Activated CD4-positive, alpha-beta T cell treated with anti-CD3 and anti-CD28 coated beads, Interleukin-2, amount 50 U/mL, for 16 hours (primary cell): ENCODE measurements around the gene CROCC2.
A peak's percentile ranks its signal among the peaks of the same experiment; 100 is the strongest.
"Not testable (repeated sequence)": the region's sequence is repeated elsewhere in the genome, so short reads cannot be mapped to it uniquely, and the experiment has no call there.

Experiments
- DNase-seq: peaks from one replicate; pipeline ENCODE4 v3.0.0-alpha.2; 2020

The CROCC2 gene

DNA sequence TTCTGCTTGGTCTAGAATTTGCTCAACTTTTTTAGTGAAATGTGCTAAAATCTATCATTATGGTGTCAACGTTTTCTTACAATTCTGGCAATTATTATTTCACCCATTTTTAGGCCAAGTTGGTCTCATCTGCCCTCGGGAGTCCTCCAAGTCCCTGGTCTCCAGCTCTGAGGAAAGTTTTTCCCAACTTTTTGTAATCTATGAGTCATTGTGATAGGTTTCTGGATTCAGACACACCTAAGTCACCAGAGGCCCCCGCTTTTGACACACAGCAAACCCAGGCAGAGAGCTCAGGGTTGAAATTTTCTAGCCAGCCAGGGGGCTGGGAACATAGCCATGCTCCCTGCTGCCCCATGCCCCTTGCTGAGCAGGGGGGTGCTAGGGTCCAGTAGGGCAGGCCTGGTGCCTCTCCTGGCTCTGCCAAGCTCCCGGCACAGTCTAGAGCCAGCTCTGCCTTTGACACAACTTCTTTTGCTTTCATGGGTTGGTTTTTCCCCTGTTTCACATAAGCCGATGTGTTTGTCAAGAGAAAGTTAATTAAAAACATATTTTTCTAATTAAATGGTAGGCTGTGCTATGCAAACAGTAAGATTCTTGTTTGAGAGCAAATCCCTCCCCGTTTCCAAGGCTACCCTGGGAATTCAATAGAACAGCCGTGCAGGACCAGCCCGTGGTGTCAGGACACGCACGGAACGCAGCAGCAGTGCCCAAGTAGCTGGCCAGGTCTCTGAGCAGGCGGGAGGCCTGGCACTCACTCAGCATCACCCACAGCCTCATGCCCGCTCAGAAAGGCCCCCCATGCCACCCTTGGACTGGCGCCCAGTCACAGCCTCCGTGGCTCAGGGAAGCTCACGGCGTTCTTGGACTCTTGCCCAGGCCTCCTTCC, 66.7 kb downstream of the CROCC2 start:
- no peak for DNase-seq

- no peak for DNase-seq
Measured at GRCh38 chr2:240974771-240975572, 68.8 kb downstream of the CROCC2 start.

DNA sequence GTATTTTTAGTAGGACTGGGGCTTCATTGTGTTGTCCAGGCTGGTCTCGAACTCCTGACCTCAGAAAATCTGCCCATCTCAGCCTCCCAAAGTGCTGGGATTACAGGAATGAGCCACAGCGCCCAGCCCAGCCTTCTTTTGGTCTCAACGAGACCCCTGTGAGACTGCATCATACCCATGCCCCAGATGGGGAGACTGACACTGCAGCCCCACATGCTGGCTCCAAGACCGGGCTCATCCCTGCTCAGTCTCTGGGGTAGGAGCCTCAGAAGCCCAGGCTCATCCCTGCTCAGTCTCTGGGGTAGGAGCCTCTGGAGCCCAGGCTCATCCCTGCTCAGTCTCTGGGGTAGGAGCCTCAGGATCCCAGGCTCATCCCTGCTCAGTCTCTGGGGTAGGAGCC, 69.8 kb downstream of the CROCC2 start:
- not testable (repeated sequence) for DNase-seq

DNA sequence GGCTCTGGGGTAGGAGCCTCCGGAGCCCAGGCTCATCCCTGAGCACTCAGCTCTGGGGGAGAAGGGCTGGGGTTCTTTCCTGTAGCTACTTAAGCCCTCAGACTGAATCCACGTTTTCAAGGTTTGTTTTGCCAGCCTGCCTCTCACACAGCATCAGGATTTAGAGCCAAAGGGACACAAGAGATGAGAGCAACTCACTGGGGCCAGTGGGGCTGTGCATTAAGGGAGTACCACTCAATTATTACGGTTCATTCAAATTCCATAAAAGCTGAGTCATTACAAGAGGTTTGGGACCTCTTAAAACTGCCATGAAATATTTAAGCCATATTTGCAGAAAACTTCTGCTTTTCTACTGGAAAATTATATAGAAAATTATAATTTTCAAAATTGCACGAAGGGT, 75.1 kb downstream of the CROCC2 start:
- no peak for DNase-seq

DNA sequence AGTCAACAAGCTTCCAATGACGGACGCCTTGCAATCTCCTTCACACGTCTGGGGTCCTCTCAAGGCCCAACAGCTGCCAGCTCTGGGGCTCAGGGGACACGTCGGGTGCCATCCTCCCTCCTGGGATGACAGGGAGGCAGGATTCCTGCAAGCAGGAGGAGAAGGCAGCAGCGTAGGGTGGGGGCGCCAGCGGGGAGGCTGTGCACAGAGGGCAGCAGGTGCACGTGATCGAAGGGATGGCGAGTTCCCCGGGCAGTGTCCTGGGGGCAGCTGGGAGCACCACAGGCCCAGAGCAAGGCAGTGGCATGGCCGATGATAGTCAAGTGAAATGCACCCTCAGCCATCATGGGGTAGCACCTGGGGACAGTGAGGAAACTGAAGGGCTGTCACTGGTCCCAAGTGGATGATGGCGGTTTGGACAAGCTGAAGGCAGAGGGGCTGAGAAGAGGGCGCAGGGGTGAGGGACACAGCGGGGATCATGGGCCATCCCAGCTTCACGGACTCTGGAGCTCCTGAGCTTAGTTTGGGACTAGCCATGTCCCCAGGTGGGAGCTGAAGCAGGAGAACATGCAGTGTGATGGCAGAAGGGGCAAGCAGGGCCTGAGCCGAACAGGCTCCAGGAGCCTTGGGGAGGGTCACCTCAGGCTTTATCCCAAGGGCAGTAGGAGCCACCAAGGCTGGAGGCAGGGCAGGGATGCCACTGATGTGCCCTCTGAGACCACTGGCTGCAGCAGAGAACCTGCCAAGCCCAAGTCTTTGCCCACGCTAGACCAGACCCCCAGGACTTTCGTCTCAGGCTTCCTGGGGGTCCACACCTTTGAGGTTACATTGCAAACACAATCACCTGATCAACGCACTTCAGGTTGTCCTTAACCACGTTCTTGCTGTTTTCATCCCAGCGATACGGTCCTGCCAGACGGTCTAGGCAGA, 76.0 kb downstream of the CROCC2 start:
- DNase-seq = no peak

DNA sequence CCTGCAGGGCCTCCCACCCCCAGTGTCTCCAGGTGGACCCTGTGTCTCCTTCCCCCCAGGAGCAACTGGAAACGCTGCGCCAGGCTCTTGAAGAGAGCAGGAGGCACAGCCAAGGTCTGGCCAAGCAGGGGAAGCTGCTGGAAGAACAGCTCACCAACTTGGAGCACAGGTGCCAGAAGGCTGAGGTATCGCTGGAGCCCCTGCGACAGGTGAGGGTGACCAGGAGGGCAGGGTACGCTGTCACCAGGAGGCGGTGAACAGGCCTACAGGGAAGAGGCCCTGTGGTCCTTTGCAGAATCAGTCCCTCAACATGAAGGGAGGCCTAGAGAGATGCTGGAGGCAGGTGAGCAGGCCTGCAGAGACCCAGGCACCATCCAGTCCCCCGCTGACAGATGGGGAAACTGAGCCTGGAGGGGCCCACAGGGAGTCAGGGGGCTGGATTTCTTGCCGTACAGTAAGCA, 76.7 kb downstream of the CROCC2 start:
- no peak for DNase-seq

DNA sequence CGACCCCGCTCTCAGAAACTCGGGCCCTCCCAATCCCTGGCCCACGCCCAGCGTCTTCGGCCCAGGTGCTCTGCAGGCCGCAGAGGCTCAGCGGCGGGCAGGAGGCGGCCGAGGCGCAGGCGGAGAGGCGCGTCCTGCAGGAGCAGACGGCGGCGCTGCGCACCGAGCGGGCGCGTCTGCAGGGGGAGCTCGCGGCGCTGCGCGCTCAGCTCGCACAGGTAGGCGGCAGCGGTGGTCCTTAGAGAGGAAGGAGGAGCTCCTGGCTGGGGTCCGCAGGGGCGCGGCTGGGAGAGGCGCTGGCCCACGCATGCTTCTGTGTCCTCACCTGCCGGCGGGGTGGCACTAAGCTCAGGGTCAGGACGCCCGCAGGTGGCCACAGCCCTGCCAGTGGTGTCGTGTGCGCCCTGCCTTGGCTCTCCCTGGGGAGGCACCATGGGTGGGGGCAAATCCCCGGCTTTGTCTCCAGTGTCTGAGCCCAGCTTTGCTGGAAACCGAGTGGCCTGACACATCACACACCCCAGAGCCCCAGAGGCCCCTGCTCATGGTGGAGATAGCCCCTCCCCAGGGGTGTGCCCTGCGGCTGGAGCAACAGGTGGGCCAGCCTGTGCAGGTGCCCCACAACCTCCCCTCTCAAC, 77.3 kb downstream of the CROCC2 start:
- DNase-seq = peak; percentile 14

GRCh38 chr2:240983996-240984498, 77.9 kb downstream of the CROCC2 start:
- DNase-seq = no peak

GRCh38 chr2:240985881-240986786, 80.0 kb downstream of the CROCC2 start:
- no peak for DNase-seq

- DNase-seq = no peak
Measured at GRCh38 chr2:240986787-240987411, 80.8 kb downstream of the CROCC2 start.

GRCh38 chr2:240987588-240987987, 81.5 kb downstream of the CROCC2 start:
- no peak for DNase-seq

DNA sequence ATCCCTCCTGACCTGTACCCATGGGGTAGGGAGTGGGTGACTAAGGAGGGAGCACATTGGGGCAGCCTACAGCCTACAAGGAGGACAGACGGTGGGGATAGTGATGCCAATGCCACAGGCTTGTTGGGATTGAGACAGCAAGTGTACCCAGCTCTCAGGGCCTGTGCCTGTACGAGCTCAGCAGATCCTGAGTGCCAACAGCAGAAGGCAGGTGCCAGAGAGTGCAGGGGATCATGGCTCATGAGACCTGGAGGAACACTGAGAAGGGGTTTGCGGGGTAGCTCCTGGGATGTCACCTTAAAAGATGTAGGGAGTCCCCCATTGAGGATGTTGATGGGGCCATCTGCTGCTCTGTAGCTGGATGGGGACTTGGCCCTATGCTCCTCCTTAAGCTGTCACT, 82.0 kb downstream of the CROCC2 start:
- DNase-seq = no peak

- no peak for DNase-seq
Measured at GRCh38 chr2:240988571-240989271, 82.6 kb downstream of the CROCC2 start.

DNA sequence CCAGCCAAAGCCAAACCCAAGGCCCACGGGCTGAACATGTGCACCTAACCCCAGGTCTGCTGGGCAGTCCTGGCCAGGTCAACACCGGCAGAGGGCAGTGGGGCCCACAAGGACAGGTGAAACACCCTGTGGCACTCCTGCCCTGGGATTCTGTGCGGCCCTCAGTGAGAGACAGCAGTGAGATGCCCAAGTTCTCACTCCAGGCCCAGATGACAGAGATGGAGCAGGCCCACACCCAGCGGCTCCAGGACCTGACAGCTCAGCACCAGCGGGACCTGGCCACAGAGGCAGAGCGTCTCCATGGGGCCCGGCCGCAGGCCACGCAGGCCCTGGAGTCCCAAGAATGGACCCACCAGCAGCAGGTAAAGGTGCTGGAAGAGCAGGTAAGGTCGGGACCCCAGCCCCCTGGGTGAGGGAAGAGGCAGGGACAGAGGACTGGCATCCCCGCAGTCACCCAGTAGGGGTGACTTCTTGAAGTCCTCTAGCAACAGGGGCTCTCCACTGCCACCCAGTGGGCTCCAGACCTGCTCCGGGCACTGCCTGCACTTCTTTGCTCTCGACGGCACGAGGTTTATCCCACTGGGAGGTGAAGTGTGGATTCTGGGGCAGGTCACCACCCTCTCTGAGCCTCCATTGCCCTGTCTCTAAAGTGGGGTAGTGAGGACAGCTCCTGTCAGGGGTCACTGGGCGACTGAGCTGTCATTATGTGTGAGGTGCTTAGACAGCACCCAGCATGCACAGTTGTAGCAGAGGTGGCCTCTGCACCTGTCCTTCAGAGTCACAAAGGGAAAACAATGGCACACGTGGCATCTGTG, 83.5 kb downstream of the CROCC2 start:
- no peak for DNase-seq

- DNase-seq = no peak
Measured at GRCh38 chr2:240990266-240990529, 84.1 kb downstream of the CROCC2 start.

GRCh38 chr2:240990726-240991377, 84.7 kb downstream of the CROCC2 start:
- DNase-seq = no peak

DNA sequence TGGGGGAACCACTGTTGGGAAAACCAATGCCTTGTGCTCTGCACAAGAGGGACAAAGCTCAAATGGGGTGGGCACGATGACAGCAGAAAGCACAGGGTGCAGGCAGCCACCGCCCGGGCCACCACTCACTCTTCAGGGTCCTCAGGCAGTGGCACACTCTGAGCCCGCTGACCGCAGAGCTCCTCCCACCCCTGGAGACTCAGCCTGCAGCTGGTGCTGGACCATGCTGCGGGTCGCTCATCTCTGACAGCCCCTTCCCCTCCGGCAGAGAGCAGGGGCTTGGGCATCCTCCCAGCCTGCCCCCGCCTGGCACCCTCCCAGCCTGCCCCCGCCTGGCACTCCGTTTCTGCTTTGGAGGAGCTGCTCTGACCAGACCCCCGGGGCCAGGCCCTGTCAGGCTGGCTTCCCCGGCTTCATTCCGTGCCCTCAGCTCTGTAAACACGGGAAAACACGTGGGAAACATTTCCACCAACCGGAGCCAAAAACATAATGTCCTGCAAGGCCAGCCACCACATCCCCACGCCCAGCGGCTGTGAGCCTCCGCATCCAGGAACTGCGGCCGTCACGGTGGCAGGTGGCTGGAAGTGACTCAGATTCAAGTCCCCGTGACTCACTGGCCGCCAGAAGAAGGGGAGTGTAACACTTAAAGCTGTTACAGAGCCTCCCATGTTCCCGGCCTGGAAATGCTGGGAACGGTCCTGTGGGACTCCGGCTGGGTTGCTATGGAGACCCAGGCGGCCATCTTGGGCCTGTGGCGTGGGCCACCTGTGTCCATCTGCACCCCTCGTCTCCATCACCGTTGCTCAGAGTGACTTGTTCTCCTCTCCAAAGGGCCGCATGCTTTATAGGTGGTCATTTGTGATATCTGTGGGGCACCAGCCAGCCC, 85.5 kb downstream of the CROCC2 start:
- no peak for DNase-seq
